ENCODE results near the gene LTBP1. TPM values are rescaled to one million over a fixed set of nuclear protein-coding genes. Genes with fewer than 3 reads are reported as not detected.

The LTBP1 gene
- total RNA-seq, 1 experiment from 2014 or later = 28.5 TPM

DNA sequence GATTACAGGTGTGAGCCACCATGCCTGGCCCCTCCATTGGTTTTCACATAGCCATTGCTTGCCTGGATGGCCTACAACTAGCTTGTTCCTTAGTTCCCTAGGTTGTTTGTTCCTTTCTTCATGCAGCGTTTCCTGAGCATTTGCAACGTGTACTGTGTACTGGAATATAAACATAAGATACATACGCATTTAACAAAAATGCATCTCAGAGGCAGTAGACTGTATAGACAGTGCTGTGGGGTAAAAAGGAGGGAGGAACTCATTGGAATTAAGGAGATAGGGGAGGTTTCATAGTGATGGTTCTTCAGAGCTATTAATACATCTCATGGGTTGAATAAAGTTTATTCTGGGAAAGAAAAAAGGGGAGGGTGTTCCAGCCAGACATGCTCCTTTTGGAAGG lies 269.2 kb downstream of the LTBP1 start:
- no peak overlapping the region for H4K8ac ChIP-seq (replicated peaks; ENCODE audit: insufficient read length, low read depth, low read length)
- peak overlapping the region in 1 of 3 experiments; percentile 49; a peak in 1 of 7 replicates for H3K27ac Mint-ChIP-seq
- no peak overlapping the region for H2BK15ac ChIP-seq (ENCODE audit: low read depth, low read length)
- no peak overlapping the region for H3K14ac ChIP-seq (ENCODE audit: insufficient read depth, low read length)
- H3K9me3 ChIP-seq (ENCODE audit: control insufficient read depth, low read depth, low read length) = no peaks in the 10 kb centered on the region
- no peaks in the 10 kb centered on the region for H3K27me3 Mint-ChIP-seq (ENCODE audit: low read depth)
- H4K20me1 ChIP-seq (ENCODE audit: control insufficient read depth, insufficient read depth, insufficient read length) = no peaks in the 10 kb centered on the region
- no peaks in the 10 kb centered on the region for H3K9me3 Mint-ChIP-seq
- H4K5ac ChIP-seq (ENCODE audit: insufficient read length, low read depth, low read length) = no peak overlapping the region
- WGBS (ENCODE audit: extremely low coverage, insufficient read length, low lambda C conversion rate) = no CpG with 5 or more reads among the region's 3 CpGs
- no peaks in the 10 kb centered on the region for H3K79me1 ChIP-seq (ENCODE audit: insufficient read depth, low read depth, low read length, poor library complexity, severe bottlenecking)
- no peak overlapping the region for H2AK5ac ChIP-seq (ENCODE audit: insufficient read length, low read length)
- H3K27me3 ChIP-seq (ENCODE audit: insufficient read depth, low read length) = no peaks in the 10 kb centered on the region
- H3K27ac ChIP-seq (ENCODE audit: insufficient read length, low read depth, low read length) = no peak overlapping the region
- no peak overlapping the region for H2BK120ac ChIP-seq (ENCODE audit: low read depth, low read length, poor library complexity, severe bottlenecking)
- H3K9ac ChIP-seq (ENCODE audit: extremely low read depth, insufficient read length, low read length) = no peak overlapping the region
- H4K91ac ChIP-seq (ENCODE audit: insufficient read length, low read depth, low read length) = no peak overlapping the region
- H3K18ac ChIP-seq (ENCODE audit: insufficient read length, low read depth, low read length) = no peak overlapping the region
- no peak overlapping the region for H2BK12ac ChIP-seq (ENCODE audit: insufficient read length, low read depth, low read length)
- no peak overlapping the region for H3K23ac ChIP-seq (ENCODE audit: insufficient read length, low read depth, low read length)
- H3K4me3 Mint-ChIP-seq = no peak overlapping the region
- H2BK5ac ChIP-seq (ENCODE audit: insufficient read length, low read length) = no peak overlapping the region
- no peak overlapping the region for H2BK20ac ChIP-seq (ENCODE audit: low read depth, low read length, poor library complexity, severe bottlenecking)
- no peak overlapping the region for H3K4ac ChIP-seq (ENCODE audit: low read depth, low read length)
- no peak overlapping the region for H3K56ac ChIP-seq (ENCODE audit: insufficient read length, low read depth, low read length)
- peaks cover 14 to 18% of the 10 kb centered on the region in 2 experiments for H3K4me1 Mint-ChIP-seq
- no peak overlapping the region for H3T11ph ChIP-seq (ENCODE audit: low read length)
- H3K4me2 ChIP-seq (ENCODE audit: insufficient read depth, insufficient read length, low read length) = no peak overlapping the region
- no peak for DNase-seq
- TF ChIP-seq, protein P1, sequence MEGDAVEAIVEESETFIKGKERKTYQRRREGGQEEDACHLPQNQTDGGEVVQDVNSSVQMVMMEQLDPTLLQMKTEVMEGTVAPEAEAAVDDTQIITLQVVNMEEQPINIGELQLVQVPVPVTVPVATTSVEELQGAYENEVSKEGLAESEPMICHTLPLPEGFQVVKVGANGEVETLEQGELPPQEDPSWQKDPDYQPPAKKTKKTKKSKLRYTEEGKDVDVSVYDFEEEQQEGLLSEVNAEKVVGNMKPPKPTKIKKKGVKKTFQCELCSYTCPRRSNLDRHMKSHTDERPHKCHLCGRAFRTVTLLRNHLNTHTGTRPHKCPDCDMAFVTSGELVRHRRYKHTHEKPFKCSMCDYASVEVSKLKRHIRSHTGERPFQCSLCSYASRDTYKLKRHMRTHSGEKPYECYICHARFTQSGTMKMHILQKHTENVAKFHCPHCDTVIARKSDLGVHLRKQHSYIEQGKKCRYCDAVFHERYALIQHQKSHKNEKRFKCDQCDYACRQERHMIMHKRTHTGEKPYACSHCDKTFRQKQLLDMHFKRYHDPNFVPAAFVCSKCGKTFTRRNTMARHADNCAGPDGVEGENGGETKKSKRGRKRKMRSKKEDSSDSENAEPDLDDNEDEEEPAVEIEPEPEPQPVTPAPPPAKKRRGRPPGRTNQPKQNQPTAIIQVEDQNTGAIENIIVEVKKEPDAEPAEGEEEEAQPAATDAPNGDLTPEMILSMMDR (conservative IDR thresholded peaks at IDR 0.05) = no peak
- no peaks in the 10 kb centered on the region for H3K36me3 Mint-ChIP-seq (ENCODE audit: insufficient read depth in 1 of 3, low read depth in 3 of 3)
- H2AFZ ChIP-seq (ENCODE audit: low read length) = no peak overlapping the region
- no peaks in the 10 kb centered on the region for H3K79me2 ChIP-seq (ENCODE audit: insufficient read depth, low read length)
- H3K4me1 ChIP-seq (ENCODE audit: insufficient read depth, low read length) = no peaks in the 10 kb centered on the region
- no peaks in the 10 kb centered on the region for H3K23me2 ChIP-seq (ENCODE audit: insufficient read length, low read depth, low read length, poor library complexity, severe bottlenecking)
